Activated CD8-positive, alpha-beta T cell treated with anti-CD3 and anti-CD28 coated beads for 36 hours (primary cell): ENCODE data around the gene AOAH. TPM values are rescaled to one million over a fixed set of nuclear protein-coding genes. Genes with fewer than 3 reads are reported as not detected.

Experiments used
- ATAC-seq: fragments of 200-7000 bp; cut with Tn5 transposase; one replicate; pipeline ENCODE4 v1.10.0; 2021; ENCODE audit warnings: mild to moderate bottlenecking, moderate library complexity
- CTCF ChIA-PET: fragments of 350-600 bp; sonication (Branson Sonifier 250); formaldehyde crosslinking; loops from one replicate; lab custom pipeline; 2021; ENCODE audit warnings: antibody characterized with exemption; lab: Charles Lee
- POLR2A ChIA-PET: fragments of 350-600 bp; sonication (Branson Sonifier 250); formaldehyde crosslinking; loops from one replicate; lab custom pipeline; 2021; ENCODE audit warnings: antibody characterized with exemption; lab: Charles Lee
- DNase-seq: peaks from one replicate; pipeline ENCODE4 v3.0.0-alpha.2; 2020
- H3K27ac Mint-ChIP-seq: one replicate; pipeline ENCODE4 v1.8.0; 2021; ENCODE audit warnings: mild to moderate bottlenecking, mixed read lengths
- H3K27me3 Mint-ChIP-seq: one replicate; pipeline ENCODE4 v1.8.0; 2021; ENCODE audit warnings: mixed read lengths
- H3K36me3 Mint-ChIP-seq: one replicate; pipeline ENCODE4 v1.8.0; 2021; ENCODE audit warnings: low read depth, mixed read lengths
- H3K4me1 Mint-ChIP-seq: one replicate; pipeline ENCODE4 v1.8.0; 2021; ENCODE audit warnings: low read depth, mixed read lengths
- H3K4me3 Mint-ChIP-seq: one replicate; pipeline ENCODE4 v1.8.0; 2021; ENCODE audit warnings: mild to moderate bottlenecking, moderate library complexity, mixed read lengths
- H3K9me3 Mint-ChIP-seq: one replicate; pipeline ENCODE4 v1.8.0; 2021; ENCODE audit warnings: mixed read lengths
- intact Hi-C: fragments of 100-400 bp; cut with micrococcal nuclease; formaldehyde crosslinking; loops from one replicate; pipeline ENCODE4 v1.10.0; 2022
- total RNA-seq, 2 experiments: library from RNA; stranded (reverse); gene quantifications; one replicate each; pipeline ENCODE4 v1.2.3, GENCODE V29; 2021
- TF ChIP-seq, protein P1 (sequence below): fragments of 200-600 bp; IDR thresholded peaks from one replicate; pipeline ENCODE4 v1.8.0; 2022; ENCODE audit warnings: antibody characterized with exemption, mild to moderate bottlenecking

The AOAH gene, protein sequence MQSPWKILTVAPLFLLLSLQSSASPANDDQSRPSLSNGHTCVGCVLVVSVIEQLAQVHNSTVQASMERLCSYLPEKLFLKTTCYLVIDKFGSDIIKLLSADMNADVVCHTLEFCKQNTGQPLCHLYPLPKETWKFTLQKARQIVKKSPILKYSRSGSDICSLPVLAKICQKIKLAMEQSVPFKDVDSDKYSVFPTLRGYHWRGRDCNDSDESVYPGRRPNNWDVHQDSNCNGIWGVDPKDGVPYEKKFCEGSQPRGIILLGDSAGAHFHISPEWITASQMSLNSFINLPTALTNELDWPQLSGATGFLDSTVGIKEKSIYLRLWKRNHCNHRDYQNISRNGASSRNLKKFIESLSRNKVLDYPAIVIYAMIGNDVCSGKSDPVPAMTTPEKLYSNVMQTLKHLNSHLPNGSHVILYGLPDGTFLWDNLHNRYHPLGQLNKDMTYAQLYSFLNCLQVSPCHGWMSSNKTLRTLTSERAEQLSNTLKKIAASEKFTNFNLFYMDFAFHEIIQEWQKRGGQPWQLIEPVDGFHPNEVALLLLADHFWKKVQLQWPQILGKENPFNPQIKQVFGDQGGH
- 10 to 100 TPM; 10.4 to 17.1 TPM for total RNA-seq

DNA sequence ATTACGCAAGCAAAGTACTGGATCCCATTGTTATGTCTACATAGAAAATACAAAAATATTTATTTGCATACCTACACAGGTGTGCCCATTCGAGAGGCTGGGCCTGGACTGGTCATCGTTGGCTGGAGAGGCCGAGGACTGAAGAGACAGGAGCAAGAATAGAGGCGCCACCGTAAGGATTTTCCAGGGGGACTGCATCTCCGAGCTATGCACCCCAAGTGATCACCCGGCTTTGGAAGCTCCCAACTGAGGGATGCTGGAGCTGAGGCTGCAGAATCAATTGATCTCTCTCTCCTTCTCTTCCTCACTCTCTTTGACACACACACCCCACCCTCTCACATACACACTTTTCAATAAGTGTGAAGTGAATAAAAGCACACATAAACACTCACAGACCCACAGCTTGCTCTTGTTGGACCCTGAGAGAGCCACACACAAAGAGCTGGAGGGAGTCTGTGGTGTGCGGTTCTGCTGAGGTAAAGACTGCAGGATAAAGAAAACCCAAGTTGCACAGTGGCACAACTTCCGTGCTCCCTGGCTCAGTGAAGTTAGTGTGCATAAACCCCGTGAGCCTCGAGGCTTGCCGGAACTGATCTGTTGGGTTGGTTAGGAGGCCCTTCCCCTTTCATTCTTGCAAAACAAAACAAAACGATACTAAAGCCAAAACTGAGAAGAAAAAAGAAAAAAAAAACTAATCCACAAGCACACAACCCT, at the start of gene AOAH:
AOAH (minus strand) TSS at position 544 of the 714 bp plus-strand sequence; CDS start at position 198, 346 bp downstream.
- H3K27ac Mint-ChIP-seq: peak within 1 kb of the TSS; percentile 88
- TF ChIP-seq, protein P1, sequence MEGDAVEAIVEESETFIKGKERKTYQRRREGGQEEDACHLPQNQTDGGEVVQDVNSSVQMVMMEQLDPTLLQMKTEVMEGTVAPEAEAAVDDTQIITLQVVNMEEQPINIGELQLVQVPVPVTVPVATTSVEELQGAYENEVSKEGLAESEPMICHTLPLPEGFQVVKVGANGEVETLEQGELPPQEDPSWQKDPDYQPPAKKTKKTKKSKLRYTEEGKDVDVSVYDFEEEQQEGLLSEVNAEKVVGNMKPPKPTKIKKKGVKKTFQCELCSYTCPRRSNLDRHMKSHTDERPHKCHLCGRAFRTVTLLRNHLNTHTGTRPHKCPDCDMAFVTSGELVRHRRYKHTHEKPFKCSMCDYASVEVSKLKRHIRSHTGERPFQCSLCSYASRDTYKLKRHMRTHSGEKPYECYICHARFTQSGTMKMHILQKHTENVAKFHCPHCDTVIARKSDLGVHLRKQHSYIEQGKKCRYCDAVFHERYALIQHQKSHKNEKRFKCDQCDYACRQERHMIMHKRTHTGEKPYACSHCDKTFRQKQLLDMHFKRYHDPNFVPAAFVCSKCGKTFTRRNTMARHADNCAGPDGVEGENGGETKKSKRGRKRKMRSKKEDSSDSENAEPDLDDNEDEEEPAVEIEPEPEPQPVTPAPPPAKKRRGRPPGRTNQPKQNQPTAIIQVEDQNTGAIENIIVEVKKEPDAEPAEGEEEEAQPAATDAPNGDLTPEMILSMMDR: no peak
- DNase-seq (peak; percentile 92), ATAC-seq (peak; percentile 84)
- peaks cover 4% of the 10 kb centered on the region for H3K9me3 Mint-ChIP-seq
- H3K27me3 Mint-ChIP-seq: no peaks in the 10 kb centered on the region
- H3K4me3 Mint-ChIP-seq: peak within 1 kb of the TSS; percentile 78
- ChIA-PET POLR2A (interaction anchor here (0.6 to 4.3 kb wide), 11 partner anchors 16 to 923 kb away, joined by 3 to 19 read pairs (median 3); partner anchors contain the start of gene SEPTIN7), CTCF (interaction anchor here (0.7 to 3.7 kb wide), 4 partner anchors 12 to 474 kb away, joined by 3 to 17 read pairs (median 4); no protein-coding TSS in a partner anchor)
- H3K4me1 Mint-ChIP-seq: peaks cover 78% of the 10 kb centered on the region
- intact Hi-C loops: loop anchor here (5.0 kb wide), 2 partner anchors 47 to 63 kb away; no protein-coding TSS in a partner anchor
- H3K36me3 Mint-ChIP-seq: peaks cover 11% of the 10 kb centered on the region

DNA sequence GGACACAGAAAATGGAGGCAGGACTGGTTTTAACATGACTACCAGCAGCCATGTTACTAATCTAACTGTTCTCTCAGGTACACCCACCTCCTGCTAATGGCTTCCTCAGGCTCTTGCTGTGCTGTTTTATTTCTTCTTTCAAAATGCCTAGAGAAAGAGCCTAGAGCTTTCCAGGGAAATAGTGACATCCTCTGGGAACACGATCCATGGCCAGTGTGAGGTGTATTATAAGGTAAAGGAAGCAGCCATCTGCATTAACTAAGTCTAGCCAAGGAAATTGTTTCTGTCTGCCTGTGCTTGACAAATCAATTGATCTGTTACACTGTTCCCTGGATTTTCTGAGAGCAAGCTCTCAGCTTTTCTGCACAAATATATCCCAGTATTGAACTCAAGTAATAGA, 42.2 kb upstream of the AOAH start:
- ChIA-PET POLR2A (interaction anchor here (2.0 kb wide), 1 partner anchor 10 kb away, joined by 6 read pairs; no protein-coding TSS in a partner anchor), CTCF (interaction anchor here (0.7 to 2.5 kb wide), 3 partner anchors 10 to 18 kb away, joined by 3 to 8 read pairs (median 4); no protein-coding TSS in a partner anchor)
- TF ChIP-seq, protein P1: no peak
- Mint-ChIP-seq H3K36me3 (no peaks in the 10 kb centered on the region), H3K27ac (no peak overlapping the region), H3K4me3 (no peak overlapping the region), H3K9me3 (no peaks in the 10 kb centered on the region), H3K27me3 (no peaks in the 10 kb centered on the region), H3K4me1 (peaks cover 34% of the 10 kb centered on the region)
- ATAC-seq (no peak), DNase-seq (no peak)
- intact Hi-C loops: no loop called here

DNA sequence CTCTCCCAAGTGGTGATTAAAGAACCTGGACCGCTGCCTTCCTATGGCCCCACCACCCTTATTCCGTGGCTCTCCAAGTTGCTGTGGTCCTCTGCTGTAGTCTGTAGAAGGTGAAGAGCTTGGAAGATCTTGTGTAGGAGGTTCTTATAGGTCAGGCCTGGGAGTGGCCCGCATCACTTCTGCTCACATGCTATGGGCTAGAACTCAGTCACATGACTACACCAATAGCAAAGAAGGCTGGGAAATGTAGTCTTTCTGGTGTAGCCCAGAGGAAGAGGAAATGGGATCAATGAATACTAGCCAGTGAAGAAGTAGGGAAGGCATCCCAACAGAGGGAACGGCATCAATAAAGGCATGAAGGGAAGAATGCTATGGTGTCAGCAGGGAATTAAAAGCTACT, 41.3 kb upstream of the AOAH start:
- Mint-ChIP-seq H3K27me3 (no peaks in the 10 kb centered on the region), H3K9me3 (no peaks in the 10 kb centered on the region), H3K4me1 (peaks cover 34% of the 10 kb centered on the region), H3K27ac (peak overlapping the region; percentile 45), H3K36me3 (no peaks in the 10 kb centered on the region), H3K4me3 (no peak overlapping the region)
- ChIA-PET CTCF (interaction anchor here (0.9 to 2.5 kb wide), 3 partner anchors 14 to 31 kb away, joined by 3 to 8 read pairs (median 5); no protein-coding TSS in a partner anchor), POLR2A (interaction anchor here (1.0 to 2.0 kb wide), 2 partner anchors 9 to 23 kb away, joined by 3 to 6 read pairs; no protein-coding TSS in a partner anchor)
- peak; percentile 86 for ATAC-seq
- TF ChIP-seq, protein P1: no peak
- intact Hi-C loops: no loop called here
- DNase-seq: peak; percentile 62

DNA sequence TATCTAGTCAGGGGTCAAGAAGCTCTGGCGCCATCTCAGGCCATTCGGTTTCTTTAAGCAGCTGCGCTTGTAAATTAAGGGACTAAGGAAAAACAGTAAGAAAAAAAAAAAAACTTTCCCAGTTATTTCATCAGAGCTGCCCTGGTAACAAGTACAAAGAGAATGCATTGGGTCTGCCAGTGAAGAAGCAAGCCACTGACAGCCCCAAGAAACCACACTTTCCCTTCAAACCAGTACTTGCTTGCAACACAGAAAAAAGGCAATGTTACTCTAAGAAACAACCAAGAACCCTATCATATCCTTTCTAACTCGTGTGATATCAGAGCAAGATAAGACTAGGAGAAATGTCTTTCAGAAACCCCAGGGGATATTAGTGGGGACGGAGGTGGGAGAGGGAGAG, 40.6 kb upstream of the AOAH start:
- ChIA-PET CTCF (interaction anchor here (0.6 to 1.4 kb wide), 3 partner anchors 11 to 30 kb away, joined by 3 to 5 read pairs (median 3); no protein-coding TSS in a partner anchor), POLR2A (interaction anchor here (1.0 kb wide), 1 partner anchor 24 kb away, joined by 3 read pairs; no protein-coding TSS in a partner anchor)
- TF ChIP-seq, protein P1: no peak
- Mint-ChIP-seq H3K27ac (peak overlapping the region; percentile 45), H3K27me3 (no peaks in the 10 kb centered on the region), H3K4me3 (no peak overlapping the region), H3K36me3 (no peaks in the 10 kb centered on the region), H3K4me1 (peaks cover 34% of the 10 kb centered on the region), H3K9me3 (no peaks in the 10 kb centered on the region)
- intact Hi-C loops: no loop called here
- ATAC-seq (peak; percentile 53), DNase-seq (peak; percentile 18)
